Activated CD4-positive, alpha-beta T cell treated with anti-CD3 and anti-CD28 coated beads, Interleukin-2, Interleukin-6, amounts not matched to agents 100 ng/mL and 50 ng/mL, durations not matched to agents 16 hours and 8 hours (primary cell): ENCODE results near the gene CCDC197.

Experiments
- DNase-seq: peaks from one replicate; pipeline ENCODE4 v3.0.0-alpha.2; 2020

Gene CCDC197

DNA sequence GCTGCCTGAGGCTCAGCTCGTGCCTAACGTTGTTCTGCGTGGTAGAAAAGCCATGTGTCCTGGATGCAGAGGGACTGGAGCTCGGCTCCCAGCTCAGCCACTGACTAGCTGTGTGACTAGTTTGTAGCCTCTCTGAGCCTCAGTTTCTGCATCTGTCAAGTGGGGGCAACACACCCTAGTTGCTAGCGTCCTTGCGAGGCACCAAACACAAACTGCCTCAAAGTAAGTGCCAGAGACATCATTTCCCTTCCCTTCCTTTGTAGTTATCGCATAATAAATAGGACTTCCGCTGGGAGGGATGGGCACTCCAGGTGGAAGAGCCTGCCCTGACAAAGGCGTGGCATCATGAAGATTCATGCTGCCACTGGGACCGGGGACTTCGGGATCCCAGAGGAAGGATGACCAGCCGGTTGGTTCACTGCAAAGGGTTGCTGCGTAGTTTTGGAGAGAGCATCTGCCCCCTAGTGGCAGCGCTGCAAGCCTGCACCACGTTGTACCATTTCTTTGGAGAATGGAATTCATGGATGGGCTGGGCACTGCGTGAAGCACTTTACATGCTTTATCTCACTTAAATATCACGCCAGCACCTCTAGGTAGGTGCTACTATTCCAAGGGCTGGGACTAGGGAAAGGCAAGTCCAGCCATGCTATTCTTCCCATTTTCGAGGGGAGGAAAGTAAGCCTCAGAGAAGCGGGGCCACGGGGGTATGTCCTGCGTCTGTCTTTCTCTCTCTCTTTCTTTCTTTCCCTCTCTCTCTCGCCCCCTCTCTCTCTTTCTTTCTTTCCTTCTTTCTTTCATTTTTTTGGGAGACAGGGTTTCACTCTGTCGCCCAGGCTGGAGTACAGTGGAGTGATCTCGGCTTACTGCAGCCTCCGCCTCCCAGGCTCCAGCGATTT, 4.6 kb downstream of the CCDC197 start:
- DNase-seq: peak; percentile 77

DNA sequence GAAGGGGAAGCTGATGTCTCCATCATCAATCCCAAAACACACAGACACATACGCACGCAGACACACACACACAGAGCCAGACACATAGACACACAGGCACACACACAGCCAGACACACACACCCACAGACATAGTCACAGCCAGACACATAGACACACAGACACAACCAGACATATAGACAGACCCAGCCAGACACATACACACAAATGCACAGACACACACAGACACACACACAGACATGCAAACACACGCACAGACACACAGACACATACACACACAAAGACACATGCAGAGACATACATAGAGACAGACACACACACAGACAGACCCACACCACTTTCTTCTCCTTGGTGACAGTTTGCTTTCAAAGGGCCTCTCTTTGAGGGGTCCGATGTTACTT, 6.3 kb downstream of the CCDC197 start:
- DNase-seq: no peak

DNA sequence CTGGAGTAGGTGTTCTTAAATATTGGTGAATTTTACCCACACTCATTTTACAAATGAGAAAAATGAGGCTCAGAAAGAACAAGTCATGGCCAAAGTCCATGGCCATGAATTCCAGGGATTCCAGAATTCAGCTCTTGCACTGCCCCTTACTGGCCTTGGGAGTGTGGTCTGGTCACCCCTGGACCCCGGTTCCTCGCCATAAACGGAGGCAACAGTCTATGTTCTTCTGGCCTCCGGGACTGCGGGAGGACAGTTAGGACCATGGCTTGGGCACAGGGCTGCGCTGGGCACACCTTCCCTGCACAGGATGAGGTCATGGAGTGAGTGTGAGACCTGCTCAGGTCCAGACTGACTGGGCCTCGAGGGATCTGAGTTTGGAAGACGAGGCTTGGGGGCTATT, 6.9 kb downstream of the CCDC197 start:
- no peak for DNase-seq

DNA sequence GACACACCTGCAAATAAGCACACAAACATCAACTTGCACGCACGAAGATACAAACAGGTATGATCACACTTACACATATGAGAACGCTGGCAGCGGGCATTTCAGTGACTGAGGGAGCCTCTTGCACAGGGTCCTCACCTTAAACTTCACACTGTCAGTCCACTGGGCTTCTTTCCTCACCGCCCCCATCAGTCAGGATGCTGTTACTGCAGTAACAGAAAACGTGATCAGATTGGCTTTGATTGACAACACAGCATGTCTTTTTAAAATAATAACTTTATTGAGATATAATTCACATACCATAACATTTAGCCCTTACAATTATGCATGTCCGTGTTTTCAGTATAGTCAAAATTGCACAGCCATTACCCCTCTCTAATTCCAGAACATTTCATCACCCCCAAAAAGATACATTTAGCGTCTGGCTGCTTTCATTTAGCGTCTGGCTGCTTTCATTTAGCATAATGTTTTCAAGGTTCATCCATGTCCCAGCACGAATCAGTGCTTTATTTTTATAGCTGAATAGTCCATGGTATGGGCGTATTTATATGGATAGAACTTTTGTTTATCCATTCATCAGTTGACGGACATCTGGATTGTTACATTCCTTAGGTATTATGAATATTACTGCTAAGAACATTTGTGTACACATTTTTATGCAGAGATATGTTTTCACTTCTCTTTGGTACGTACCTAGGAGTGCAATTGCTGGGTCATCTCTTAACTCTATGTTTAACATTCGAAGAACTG, 8.4 kb downstream of the CCDC197 start:
- DNase-seq: peak; percentile 53

DNA sequence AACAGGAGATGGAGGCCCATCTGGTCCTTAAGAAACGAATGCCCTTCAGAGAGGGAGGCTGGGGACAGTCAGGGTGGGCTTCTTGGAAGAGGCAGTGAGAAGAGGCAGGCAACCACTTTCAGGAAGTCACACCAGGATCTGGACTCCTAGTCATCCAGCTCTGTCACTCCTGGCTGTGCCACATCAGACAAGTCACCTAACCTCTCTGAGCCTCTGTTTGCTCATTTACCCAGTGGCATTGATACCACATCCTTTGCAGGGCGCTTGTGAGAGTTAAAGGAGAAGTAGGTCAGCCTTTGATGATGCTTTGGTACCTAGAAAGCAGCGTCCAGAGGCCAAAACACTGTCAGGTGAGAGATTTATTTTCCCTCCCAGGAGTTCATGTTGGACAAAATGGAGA, 11.1 kb downstream of the CCDC197 start:
- DNase-seq: peak; percentile 59

DNA sequence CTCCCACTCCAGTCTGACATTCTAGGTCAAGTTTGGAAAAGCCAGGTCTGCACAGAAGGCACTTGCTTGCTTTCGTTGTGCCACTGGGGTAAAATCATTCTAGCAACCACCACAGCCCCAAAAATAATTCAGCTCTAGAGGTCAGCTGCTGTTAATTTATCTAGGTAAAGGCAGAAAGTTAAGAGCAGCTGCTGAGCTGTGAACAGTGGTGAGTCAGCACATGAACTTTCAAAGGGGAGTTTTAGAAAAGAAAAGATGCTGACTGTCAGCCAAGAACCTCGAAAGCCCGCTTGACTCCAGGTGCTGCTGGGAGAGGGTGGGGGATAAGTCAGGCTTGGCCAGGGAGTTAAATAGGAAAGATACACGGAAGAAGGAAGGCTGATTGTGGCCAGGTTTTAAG, 12.7 kb downstream of the CCDC197 start:
- no peak for DNase-seq

DNA sequence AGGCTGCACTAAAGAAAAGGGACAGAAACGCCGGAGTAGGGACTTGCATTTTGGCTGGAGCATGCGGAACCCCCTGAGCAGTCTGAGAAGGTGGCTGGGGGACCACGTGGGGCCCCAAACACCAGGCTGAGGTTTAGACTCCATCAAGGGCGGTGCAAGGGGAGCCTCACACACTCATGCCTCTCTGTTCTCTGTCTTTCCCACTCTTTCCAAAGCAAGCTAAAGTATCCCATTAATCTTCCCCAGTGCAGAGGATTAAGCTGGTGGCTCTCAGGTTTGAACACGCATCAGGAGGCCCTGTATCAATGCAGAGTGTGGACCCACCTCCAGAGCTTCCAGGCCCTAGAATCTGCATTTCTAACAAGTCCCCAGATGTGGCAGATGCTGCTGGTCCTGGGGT, 13.5 kb downstream of the CCDC197 start:
- no peak for DNase-seq

DNA sequence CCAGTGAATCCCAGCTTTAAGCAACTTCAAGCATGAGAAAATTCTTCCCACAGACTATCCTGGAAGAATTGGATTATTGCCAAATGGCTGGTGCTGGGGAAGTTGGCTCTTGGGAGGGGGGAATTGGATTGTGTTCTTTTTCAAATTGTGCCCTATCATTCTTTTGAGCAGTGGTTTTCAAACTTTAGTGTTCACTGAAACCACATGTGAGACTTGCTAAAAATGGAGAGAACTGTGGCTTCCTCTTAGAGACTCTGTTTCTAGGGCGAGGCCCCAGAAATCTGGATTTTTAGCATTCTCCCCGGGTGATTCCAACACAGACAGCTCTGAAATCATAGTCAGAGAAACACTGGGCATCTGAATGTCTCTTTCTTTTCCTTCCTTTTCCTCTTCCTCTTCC, 14.7 kb downstream of the CCDC197 start:
- peak; percentile 33 for DNase-seq

DNA sequence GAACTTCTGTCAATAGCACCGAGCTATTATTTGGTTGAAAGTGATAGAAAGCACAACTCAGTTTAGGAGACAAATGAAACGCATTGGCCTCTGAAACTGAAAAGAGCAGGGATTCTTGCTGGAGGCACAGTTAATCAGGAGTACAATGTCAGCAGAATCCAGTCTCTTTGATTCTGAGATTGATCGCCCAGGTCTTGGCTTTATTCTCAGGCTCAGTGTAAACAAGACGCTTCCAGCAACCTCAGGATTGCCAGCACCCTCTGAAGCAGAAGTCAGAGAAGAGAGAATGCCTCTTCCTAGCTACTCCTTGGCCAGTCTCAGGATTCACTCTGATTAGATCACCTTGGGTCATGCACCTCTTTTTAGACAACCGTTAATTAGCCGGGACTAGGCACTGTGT, 17.3 kb downstream of the CCDC197 start:
- no peak for DNase-seq

DNA sequence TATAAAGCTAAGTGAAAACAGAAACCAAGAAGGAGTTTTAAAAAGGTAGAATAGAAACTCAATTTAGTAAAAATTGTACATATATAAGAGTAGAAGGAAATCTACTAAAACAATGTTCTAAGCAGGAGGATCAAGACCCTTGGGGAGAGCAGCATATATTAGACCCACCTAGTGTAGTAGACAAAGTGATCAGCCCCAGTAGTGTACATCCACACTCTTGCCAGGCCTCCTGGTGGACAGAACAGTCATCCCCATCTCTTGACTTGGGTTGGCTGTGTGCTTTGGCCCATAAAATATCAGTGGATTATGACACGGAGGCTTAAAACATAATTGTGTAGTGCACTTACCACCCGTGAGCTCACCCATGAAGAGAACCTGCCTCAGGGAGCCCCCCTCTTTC, 18.1 kb downstream of the CCDC197 start:
- no peak for DNase-seq

DNA sequence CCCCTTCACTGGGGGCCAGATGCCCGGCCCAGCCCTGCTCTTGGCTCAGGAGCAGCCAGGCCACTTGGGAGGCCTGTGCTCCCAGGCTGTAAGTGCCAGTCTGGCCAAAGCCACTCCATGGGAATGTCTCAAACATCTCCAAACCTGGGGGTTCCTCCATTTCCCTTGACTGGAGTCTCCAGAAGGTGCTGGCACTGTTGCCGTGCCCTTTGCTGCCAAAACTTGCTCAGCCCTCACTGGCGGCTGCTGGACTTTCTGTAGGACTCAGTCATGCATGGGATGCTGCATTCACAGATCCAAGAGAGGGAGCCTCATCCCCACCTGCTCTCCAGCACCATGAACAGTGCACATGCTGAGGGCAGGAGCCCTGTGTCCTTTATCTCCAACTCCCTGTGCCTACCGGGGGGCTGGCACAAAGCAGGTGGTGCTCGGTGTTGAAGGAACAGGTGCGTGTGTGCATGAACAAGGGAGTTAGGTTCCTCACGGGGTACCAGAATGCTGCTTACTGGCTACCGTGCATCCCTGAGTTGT, 19.4 kb downstream of the CCDC197 start:
- DNase-seq: no peak

DNA sequence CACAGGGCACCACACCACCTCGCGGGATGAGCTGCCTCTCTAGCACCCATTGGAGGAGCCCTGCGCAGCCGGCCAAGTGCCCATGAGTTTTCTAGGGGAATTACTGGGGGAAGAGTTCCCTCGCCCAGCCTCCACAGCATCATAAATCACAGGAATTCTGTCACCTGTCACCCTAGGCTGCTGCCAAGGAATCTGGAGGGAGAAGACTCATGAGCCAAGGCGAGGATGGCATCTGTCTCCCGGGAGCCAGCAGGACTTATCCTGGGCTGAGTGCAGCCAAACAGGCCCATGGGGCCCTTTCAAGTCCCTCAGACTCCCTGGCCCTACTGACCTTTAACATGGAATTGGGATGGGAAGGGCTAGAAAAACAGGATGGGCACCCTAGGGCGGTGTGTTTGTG, 21.2 kb downstream of the CCDC197 start:
- DNase-seq: no peak

DNA sequence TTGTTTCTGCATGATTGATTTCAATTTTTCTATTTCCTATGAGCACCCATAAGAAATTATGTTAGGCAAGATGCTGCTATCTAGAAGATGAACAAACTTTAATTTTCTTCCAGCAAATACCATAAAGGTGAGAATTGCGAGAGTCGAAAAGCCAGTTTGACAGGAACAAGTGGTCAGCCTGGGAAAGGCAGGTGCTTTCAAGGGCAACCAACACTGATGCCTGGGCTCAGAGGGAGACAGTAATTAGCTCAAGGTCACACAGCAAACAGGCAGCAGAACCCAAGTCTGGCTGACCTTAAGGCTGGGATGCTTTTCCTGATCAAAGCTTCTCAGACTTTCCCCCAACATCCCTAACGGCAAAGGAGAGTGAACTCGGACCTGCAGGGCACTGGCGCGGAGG, 22.2 kb downstream of the CCDC197 start:
- no peak for DNase-seq

DNA sequence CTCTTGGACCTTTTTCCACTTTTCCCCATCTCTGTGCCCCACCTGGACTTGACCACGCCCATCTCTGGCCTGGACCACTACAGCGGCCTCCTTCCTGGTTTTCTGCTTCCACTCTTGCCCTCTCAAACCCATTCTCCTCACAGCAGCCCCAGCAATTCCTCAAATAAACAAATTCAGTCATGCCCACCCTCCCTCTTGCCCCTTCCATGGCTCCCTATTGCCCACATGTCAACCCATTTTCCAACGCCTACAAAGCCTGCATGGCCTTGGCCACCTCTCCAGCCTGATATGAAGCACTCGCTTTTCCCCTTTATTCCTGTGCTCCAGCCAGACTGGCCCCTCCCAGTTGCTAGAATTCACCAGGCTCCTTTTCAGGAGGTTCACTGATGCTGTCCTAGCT, 23.2 kb downstream of the CCDC197 start:
- no peak for DNase-seq

DNA sequence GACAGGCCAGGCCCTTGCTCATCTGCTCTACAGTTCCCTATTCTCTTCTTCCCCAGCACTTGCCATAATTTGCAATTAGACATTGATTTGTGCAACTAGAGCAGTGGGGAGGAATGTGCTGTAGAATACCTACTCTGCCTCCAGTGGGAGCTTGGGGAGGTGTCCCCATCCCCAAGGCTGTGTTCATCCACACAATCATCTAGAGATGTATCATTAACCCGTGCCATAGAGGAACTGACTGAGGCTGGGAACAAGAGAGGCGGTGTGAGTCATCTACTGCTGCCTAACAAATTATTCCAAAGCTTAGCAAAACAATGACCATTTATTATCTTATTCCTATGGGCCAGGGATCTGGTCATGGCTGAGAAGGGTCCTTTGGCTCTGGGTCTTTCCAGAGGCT, 23.9 kb downstream of the CCDC197 start:
- DNase-seq: no peak

DNA sequence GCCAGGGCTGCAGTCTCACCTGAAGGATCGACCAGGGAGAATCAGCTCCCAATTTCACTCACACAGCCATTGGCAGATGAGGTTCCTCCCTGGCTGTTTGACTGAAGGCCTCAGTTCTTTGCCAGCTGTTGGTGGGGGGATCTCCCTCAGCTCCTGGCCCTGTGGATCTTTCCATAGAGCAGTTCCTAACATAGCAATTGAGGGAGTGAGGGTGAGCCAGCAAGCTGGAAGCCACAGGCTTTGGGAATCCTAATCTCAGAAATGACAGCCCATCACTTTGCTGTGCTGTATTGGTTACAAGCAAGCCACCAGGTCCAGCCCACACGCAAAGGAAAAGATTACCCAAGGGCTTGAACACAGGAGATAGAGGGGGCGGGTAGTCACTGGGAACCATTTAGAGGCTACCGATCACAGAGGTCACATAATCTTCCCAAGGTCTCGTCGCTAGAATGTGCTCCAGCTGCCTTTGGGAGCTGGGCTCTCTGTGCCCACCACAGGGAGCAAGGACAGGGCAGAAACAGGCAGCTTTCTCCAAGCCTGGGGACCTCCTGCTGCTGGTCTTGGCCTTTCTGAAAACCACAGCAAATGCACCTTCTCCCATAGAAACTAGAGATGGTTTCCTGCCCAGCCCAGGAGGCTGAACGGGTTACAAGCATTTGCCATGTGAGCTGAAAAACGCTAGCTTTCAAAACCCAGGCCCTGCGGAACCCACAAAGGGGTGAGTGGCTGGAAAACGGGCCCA, 24.5 kb downstream of the CCDC197 start:
- peak; percentile 68 for DNase-seq

DNA sequence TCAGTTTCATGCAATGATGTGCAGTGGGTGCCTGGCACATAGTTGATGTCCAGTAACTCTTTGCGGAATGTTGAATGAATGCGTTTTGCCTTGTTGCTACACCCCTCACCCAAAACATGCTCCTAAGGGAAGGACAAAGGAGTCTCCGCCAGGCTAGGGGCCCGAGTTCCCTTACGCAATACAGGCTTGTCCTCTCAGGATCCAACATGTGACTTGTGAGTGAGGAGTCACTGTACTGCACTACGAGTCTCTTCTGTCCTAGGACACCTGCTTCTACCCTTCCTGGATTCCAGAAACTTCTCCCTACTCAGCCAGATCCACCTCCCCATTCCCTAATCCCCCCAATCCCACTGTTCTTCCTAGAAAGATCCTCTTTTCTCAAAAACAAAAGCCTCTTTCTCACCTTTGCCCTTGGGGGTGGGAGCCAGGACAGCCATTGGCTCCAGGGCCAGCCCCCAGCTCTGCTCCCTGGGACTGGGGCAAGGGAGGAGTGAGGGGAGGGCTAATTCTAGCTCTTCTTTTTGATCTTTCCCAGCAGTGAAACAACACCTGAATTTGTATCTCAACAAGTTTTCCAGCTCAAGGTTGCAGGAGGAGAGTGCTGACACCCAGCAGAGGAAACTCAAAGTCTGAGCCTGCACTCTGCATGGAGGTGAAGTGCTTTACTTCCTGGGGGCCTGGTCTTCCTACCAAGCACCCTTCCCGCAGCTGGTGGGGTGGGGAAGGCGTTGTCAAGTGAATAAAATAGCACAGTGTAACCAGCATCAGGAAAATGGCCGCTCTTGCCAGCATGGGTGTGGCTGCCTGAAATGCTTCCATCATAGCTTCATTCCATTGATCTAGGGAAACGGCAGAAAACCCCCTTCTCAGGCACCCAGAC, 25.7 kb downstream of the CCDC197 start:
- DNase-seq: no peak

DNA sequence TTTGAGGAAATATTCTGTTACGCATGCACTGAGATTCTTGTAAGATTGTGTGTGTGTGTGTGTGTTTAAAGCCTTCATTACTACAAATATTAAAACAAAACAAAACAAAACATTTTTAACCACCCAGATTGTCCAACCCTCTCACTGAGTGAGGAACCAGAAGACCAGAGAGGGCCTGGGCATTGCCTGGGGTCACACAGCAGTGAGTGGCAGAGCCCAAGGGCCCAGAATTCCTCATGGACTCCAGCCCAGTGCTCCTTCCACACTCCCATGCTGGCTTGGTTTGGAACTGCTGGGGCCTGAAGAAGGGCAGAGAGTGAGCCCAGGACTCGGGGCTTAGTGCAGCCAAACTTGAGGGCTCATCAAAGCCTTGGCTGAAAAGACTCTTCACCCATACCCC, 27.4 kb downstream of the CCDC197 start:
- DNase-seq: no peak

DNA sequence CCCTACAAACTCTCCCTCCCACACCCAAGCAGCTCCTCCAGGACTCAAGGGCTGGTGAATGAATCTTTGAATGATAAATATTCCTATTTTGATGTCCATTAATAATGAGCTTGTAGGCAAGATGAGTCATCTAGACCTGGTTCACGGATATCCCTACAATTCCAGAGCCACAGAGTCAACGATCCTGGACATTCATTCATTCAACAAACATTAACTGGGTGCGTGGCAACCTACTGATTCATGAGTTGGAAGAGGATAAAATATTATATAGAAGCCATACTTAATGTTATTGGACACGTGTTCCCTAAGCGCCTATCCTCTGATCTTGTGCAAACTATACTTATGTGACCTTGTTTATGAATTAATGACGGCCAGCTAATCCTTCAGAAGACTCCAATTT, 28.6 kb downstream of the CCDC197 start:
- no peak for DNase-seq

DNA sequence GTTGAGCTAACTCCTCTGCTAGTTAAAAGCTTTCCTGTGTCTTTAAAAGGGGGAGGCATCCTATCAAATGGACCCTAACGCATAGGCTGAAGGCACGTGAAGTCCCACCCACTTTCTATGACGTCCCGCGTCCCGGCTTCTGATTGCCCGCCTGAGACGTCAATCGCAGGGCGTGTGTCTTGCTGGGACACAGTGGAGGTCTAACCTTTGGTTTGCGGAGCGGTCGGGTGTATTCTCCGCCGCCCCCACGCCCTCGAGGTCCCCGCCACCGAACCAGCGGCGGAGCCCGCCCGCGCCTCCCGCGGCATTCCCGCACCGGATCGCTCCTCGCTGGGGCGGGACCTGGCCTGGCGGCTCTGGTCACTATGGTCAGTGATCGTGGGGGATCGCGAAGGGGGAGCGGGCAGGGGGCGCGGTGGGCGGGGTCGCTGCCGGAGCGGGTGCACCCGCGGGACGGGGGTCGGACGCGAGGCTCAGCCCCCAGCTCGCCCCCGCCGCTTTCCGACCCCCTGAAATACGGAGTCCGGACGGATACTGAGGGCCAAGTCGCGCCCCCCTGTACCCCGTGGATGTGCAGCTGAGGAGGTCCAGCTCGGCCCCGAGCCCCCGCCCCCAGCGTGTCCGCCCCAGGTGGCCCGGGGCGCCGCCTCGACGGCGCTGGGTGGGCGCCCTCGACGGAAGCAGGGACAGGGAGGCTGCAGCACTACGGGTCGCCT, 29.2 kb downstream of the CCDC197 start, which contains the start of gene OTUB2:
OTUB2 (plus strand) TSS at position 168 of the 716 bp plus-strand sequence; CDS start at position 366, 198 bp downstream.
- peak; percentile 99 for DNase-seq

DNA sequence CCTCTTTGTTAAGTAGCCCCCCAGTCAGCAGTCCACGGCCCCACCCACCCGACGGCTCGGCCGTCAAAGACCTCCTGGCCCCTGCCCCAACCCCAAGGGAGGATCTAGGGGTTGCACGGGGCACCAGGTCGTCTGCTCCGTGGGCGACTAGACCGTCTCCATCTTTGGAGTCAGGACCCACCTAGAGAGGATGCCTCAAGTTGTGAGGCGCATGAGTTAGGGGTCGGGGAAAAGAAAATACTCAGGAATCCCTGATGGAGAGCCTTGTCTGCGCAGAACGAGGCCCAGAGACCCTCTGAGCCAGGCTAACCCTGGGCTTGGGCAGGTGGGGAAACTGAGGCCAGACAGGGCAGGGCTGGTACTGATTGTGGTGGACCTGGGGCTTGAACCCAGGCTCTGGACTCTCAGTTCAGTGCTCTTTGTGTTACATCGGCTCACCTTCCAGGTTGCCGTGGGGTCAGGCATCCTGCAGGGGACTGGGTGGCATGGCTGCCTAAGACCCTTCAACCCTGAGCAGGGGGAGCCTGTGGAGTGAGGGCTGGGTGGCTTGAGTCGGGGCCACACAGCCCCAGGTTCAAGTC, 29.9 kb downstream of the CCDC197 start:
- no peak for DNase-seq
